Endodermal cell (in vitro differentiated cells): Measurements from ENCODE around the gene RSPRY1. TPM values are rescaled to one million over a fixed set of nuclear protein-coding genes. Genes with fewer than 3 reads are reported as not detected.
"Not testable (repeated sequence)": the region's sequence is repeated elsewhere in the genome, so short reads cannot be mapped to it uniquely, and the experiment has no call there.

ENCODE experiments used
- DNase-seq: peaks from one replicate; pipeline ENCODE4 v3.0.0-alpha.2; 2017
- H3K27ac ChIP-seq: 2 replicates; pipeline ENCODE4 v1.5.1; 2013; ENCODE audit warnings: mild to moderate bottlenecking, low read depth, low read length, moderate library complexity
- H3K27me3 ChIP-seq: 2 replicates; pipeline ENCODE4 v1.6.1; 2013; ENCODE audit warnings: mild to moderate bottlenecking, low read length, moderate library complexity; ENCODE audit not compliant: insufficient read depth, control insufficient read depth, poor library complexity, severe bottlenecking
- H3K36me3 ChIP-seq: 2 replicates; pipeline ENCODE4 v1.7.0; 2013; ENCODE audit warnings: mild to moderate bottlenecking, low read length, moderate library complexity; ENCODE audit not compliant: control insufficient read depth, insufficient read depth
- H3K4me1 ChIP-seq: one replicate; pipeline ENCODE4 v1.7.0; 2013; ENCODE audit warnings: low read length; ENCODE audit not compliant: control insufficient read depth, insufficient read depth
- H3K4me3 ChIP-seq: 2 replicates; pipeline ENCODE4 v1.5.1; 2013; ENCODE audit warnings: mild to moderate bottlenecking, low read length, moderate library complexity
- H3K9ac ChIP-seq: 2 replicates; pipeline ENCODE4 v1.6.1; 2013; ENCODE audit warnings: mild to moderate bottlenecking, low read length, moderate library complexity; ENCODE audit not compliant: poor library complexity, severe bottlenecking; ENCODE audit errors: extremely low read depth
- H3K9me3 ChIP-seq: 2 replicates; pipeline ENCODE4 v1.6.1; 2013; ENCODE audit warnings: mild to moderate bottlenecking, low read length, moderate library complexity; ENCODE audit not compliant: control insufficient read depth
- H3K27ac Mint-ChIP-seq: 2 replicates; pipeline ENCODE4 v1.8.0; 2020; ENCODE audit warnings: mixed read lengths
- H3K27me3 Mint-ChIP-seq: 2 replicates; pipeline ENCODE4 v1.8.0; 2021; ENCODE audit warnings: mild to moderate bottlenecking, mixed read lengths; ENCODE audit not compliant: insufficient read depth
- H3K36me3 Mint-ChIP-seq: 2 replicates; pipeline ENCODE4 v1.8.0; 2020; ENCODE audit warnings: low read depth, mixed read lengths
- H3K4me1 Mint-ChIP-seq: 2 replicates; pipeline ENCODE4 v1.8.0; 2020; ENCODE audit warnings: mixed read lengths
- H3K4me3 Mint-ChIP-seq: 2 replicates; pipeline ENCODE4 v1.8.0; 2020; ENCODE audit warnings: mild to moderate bottlenecking, moderate library complexity, mixed read lengths
- H3K9me3 Mint-ChIP-seq: 2 replicates; pipeline ENCODE4 v1.8.0; 2020; ENCODE audit warnings: mild to moderate bottlenecking, mixed read lengths
- WGBS, 2 experiments: methylation state at CpG; one replicate each; pipeline versions ENCODE4 v1.1.5 to v1.1.7; 2013; ENCODE audit warnings: missing lambda C conversion rate in 2 of 2, mixed read lengths in 1 of 2; ENCODE audit not compliant: insufficient coverage in 1 of 2, insufficient read length in 1 of 2; 5-methylcytosine and 5-hydroxymethylcytosine counted together
- total RNA-seq, 2 donors: library from RNA; stranded (reverse); fragmentation: NEBNext Ultra II Directional in 1 of 2; extraction: Animal tissue kit (Norgen Biotek cat#: 25700) in 1 of 2; gene quantifications; 2 replicates in 1 of 2; 3 replicates in 1 of 2; pipeline ENCODE4 v1.2.1, GENCODE V29; 2021
- TF ChIP-seq, protein P1 (sequence below): fragments of 200-600 bp; sonication (generic); conservative IDR thresholded peaks from 2 replicates; pipeline ENCODE4 v1.5.0; 2021; ENCODE audit warnings: antibody characterized with exemption, mild to moderate bottlenecking

The RSPRY1 gene
- total RNA-seq, 2 donors from 2014 or later, result 40.3 to 46.5 TPM

DNA sequence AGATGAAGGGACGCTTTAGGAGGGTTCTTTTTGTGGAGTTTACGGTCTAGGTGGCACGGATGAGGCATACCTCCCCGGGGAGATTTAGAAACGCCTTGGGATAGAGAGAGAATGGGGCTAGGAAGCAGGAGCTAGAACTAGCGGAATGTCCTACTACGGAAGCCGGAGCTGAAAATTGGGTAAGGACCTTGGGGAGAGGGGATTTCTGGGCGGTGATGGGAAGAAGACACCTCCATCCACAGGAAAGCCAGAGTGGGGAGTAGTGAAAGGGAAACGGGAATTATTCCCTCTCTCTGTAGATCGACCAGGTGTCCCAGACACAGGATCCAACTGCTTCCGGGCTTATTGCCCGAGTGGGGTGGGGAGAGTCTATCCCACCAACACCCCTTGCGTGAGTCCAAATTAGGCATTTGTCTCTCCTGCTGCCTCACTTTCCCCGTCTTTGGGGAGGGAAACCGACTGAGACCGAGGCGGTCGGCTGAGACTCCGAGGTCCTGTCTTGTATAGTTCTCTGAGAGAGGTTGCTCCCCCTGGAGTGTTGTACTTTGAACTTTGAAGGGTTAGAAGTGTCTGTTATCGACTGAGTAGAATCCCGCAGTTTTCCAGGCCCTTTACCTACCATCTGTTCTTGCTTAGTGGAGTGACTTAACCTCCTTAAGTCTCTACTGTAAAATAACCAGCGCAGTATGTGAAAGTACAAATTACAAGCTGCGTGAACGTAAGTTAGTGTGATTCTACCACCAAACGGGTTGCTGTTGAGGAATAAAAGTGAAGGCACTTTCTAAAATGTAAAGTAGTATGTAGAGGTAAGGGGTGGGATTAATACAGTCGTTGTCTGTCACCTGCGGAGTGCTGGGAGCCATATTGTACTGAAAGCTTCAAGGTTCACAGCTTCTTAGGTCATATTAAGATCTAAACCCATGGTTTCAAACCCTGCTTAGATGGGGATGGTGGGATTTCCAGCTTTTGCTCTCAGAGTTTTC, 1.0 kb downstream of the RSPRY1 start:
- H3K4me3 Mint-ChIP-seq, result peak overlapping the region; percentile 99
- Histone ChIP-seq H3K4me3 (peak overlapping the region; percentile 95), H3K36me3 (peaks cover 13% of the 10 kb centered on the region), H3K9me3 (no peaks in the 10 kb centered on the region), H3K27me3 (no peaks in the 10 kb centered on the region), H3K4me1 (no peaks in the 10 kb centered on the region), H3K9ac (peak overlapping the region; percentile 65), H3K27ac (peak overlapping the region; percentile 91)
- no peaks in the 10 kb centered on the region for H3K9me3 Mint-ChIP-seq
- 3 to 8% methylated on average over 16 to 28 of the region's 28 CpGs for WGBS, 2 experiments
- peaks cover 8% of the 10 kb centered on the region for H3K36me3 Mint-ChIP-seq
- H3K27ac Mint-ChIP-seq, result peak overlapping the region; percentile 95
- peaks cover 18% of the 10 kb centered on the region for H3K4me1 Mint-ChIP-seq
- TF ChIP-seq, protein P1, sequence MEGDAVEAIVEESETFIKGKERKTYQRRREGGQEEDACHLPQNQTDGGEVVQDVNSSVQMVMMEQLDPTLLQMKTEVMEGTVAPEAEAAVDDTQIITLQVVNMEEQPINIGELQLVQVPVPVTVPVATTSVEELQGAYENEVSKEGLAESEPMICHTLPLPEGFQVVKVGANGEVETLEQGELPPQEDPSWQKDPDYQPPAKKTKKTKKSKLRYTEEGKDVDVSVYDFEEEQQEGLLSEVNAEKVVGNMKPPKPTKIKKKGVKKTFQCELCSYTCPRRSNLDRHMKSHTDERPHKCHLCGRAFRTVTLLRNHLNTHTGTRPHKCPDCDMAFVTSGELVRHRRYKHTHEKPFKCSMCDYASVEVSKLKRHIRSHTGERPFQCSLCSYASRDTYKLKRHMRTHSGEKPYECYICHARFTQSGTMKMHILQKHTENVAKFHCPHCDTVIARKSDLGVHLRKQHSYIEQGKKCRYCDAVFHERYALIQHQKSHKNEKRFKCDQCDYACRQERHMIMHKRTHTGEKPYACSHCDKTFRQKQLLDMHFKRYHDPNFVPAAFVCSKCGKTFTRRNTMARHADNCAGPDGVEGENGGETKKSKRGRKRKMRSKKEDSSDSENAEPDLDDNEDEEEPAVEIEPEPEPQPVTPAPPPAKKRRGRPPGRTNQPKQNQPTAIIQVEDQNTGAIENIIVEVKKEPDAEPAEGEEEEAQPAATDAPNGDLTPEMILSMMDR, result no peak
- peak; percentile 71 for DNase-seq
- H3K27me3 Mint-ChIP-seq, result peaks cover 7% of the 10 kb centered on the region

DNA sequence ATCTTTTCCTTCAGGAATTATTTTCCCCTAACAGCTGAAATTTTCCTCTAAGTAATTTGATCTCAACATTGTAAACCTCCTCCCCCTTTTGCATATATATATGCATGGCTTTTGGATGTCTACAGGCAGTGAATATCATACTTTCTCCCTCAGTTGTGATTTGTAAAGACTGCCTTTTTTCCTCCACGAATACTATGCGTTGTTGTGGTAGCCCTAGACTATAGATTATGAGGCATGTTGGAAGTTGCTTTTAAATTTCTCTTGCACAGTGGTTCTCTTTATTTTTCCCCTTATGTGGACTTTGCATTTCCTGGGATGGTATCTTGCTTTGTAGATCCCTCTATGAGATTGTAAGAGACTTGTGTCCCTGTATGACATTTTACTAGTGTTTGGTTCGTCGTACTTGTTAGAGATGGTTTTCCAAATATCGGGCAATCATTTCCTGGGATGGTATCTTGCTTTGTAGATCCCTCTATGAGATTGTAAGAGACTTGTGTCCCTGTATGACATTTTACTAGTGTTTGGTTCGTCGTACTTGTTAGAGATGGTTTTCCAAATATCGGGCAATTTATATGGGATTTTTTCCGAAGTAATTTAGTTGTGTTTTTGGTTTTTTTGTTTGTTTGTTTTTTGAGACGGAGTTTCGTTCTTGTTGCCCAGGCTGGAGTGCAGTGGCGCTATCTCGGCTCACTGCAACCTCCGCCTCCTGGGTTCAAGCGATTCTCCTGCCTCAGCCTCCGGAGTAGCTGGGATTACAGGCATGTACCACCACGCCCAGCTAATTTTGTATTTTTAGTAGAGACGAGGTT, 2.0 kb downstream of the RSPRY1 start:
- H3K4me3 ChIP-seq, result peak overlapping the region; percentile 95
- H3K36me3 ChIP-seq, result peaks cover 13% of the 10 kb centered on the region
- H3K4me1 Mint-ChIP-seq, result peaks cover 23% of the 10 kb centered on the region
- H3K9ac ChIP-seq, result peak overlapping the region; percentile 65
- not testable (repeated sequence) for H3K27me3 Mint-ChIP-seq, H3K27ac ChIP-seq, H3K4me1 ChIP-seq, H3K27me3 ChIP-seq, DNase-seq, H3K9me3 ChIP-seq, H3K36me3 Mint-ChIP-seq, H3K9me3 Mint-ChIP-seq
- H3K27ac Mint-ChIP-seq, result peak overlapping the region; percentile 95
- peak overlapping the region; percentile 99 for H3K4me3 Mint-ChIP-seq
- 86 to 93% methylated on average over 3 to 16 of the region's 18 CpGs for WGBS, 2 experiments

DNA sequence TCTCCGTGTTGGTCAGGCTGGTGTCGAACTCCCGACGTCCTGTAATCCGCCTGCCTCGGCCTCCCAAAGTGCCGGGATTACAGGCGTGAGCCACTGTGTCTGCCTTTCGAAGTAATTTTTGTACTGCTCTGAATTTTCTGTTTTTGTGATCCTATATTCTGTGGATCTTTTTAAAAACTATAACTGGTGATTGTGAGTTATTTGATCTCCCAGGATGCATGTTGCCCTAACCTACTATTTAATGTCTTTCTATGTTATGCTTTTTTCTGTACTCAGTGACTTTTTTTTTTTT, 2.5 kb downstream of the RSPRY1 start:
- DNase-seq, result no peak
- 94 to 95% methylated on average over 8 to 9 of the region's 9 CpGs for WGBS, 2 experiments
- H3K36me3 Mint-ChIP-seq, result peaks cover 8% of the 10 kb centered on the region
- peak overlapping the region; percentile 95 for H3K4me3 ChIP-seq
- no peaks in the 10 kb centered on the region for H3K27me3 ChIP-seq
- H3K27ac Mint-ChIP-seq, result no peak overlapping the region
- no peaks in the 10 kb centered on the region for H3K9me3 Mint-ChIP-seq
- H3K9me3 ChIP-seq, result no peaks in the 10 kb centered on the region
- no peaks in the 10 kb centered on the region for H3K27me3 Mint-ChIP-seq
- TF ChIP-seq, protein P1, result no peak
- peaks cover 13% of the 10 kb centered on the region for H3K36me3 ChIP-seq
- peaks cover 4% of the 10 kb centered on the region for H3K4me1 ChIP-seq
- peaks cover 26% of the 10 kb centered on the region for H3K4me1 Mint-ChIP-seq
- no peak overlapping the region for H3K27ac ChIP-seq
- peak overlapping the region; percentile 99 for H3K4me3 Mint-ChIP-seq
- no peak overlapping the region for H3K9ac ChIP-seq

DNA sequence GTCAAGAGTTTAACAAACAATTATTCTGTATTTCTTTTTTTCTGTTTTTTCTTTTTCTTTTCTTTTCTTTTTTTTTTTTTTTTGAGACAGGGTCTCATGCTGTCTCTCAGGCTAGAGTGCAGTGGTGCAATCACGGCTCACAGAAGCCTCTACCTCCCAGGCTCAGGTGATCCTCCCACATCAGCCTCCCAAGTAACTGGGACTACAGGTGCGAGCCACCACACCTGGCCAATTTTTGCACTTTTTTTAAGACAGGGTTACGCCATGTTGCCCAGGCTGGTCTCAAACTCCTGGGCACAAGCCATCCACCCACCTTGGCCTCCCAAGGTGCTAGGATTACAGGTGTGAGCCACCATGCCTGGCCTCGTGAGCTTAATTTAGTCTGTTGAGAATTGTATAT, 3.4 kb downstream of the RSPRY1 start:
- DNase-seq, H3K27ac ChIP-seq, H3K27me3 ChIP-seq, H3K9ac ChIP-seq, H3K4me1 ChIP-seq, H3K36me3 Mint-ChIP-seq, H3K9me3 Mint-ChIP-seq, H3K27me3 Mint-ChIP-seq, H3K9me3 ChIP-seq, H3K27ac Mint-ChIP-seq, H3K4me3 ChIP-seq, H3K4me3 Mint-ChIP-seq: not testable (repeated sequence)
- 93 to 97% methylated on average over 2 to 4 of the region's 4 CpGs for WGBS, 2 experiments
- H3K36me3 ChIP-seq, result peaks cover 18% of the 10 kb centered on the region
- H3K4me1 Mint-ChIP-seq, result peaks cover 31% of the 10 kb centered on the region
